HepG2 (cell line): Measurements from ENCODE around the gene COQ8A. TPM values are rescaled to one million over a fixed set of nuclear protein-coding genes. Genes with fewer than 3 reads are reported as not detected.

Experiments used
- ATAC-seq: fragments of 200-7000 bp; cut with Tn5 transposase; 3 replicates; pipeline ENCODE4 v1.9.1; 2020; ENCODE audit warnings: mild to moderate bottlenecking, moderate library complexity
- BruUV-seq: library from RNA; stranded (reverse); fragments of 400-500 nt; replicated peaks from 2 replicates; lab custom pipeline; 2021; lab: Mats Ljungman, UMichigan
- CTCF ChIA-PET: fragments of 300-600 bp; formaldehyde crosslinking; extraction: SDS; loops from one replicate; lab custom pipeline; 2021; ENCODE audit warnings: low total read pairs, inconsistent platforms, low intra/inter-chr PET ratio; lab: Yijun Ruan, JAX
- POLR2A ChIA-PET: fragments of 350-600 bp; sonication (Branson Sonifier 250); formaldehyde crosslinking; loops from one replicate; lab custom pipeline; 2020; ENCODE audit warnings: antibody characterized with exemption, inconsistent platforms; lab: Yijun Ruan, JAX
- DNase-seq: peaks from one replicate; pipeline ENCODE4 v3.0.0-alpha.2; 2015; ENCODE audit warnings: low spot score
- FAIRE-seq: peaks from 3 replicates; lab custom pipeline; 2011; peaks lifted over from hg19 to GRCh38; lab: Jason Lieb, UNC
- H2AFZ ChIP-seq: one replicate; pipeline ENCODE4 v1.6.1; 2011; ENCODE audit warnings: low read length, inconsistent platforms
- H3K27ac ChIP-seq: fragments of 300-600 bp; 3 replicates; pipeline ENCODE4 v1.8.0; 2011; ENCODE audit warnings: mixed run types, mild to moderate bottlenecking, mixed read lengths, low read length, inconsistent platforms; ENCODE audit not compliant: insufficient read depth; ENCODE audit errors: extremely low read length
- H3K27me3 ChIP-seq, 2 experiments: fragments of 200-600 bp in 1 of 2; 2 replicates in 1 of 2; 3 replicates in 1 of 2; pipeline versions ENCODE4 v1.6.0 to v1.8.0; 2011; ENCODE audit warnings: low read length in 2 of 2, mild to moderate bottlenecking in 2 of 2, moderate library complexity in 2 of 2, inconsistent platforms in 1 of 2; ENCODE audit not compliant: insufficient read depth in 2 of 2, control insufficient read depth in 1 of 2
- H3K36me3 ChIP-seq, 2 experiments: fragments of 200-600 bp in 1 of 2; replicated peaks in 1 of 2; 2 replicates in 1 of 2; 3 replicates in 1 of 2; pipeline versions ENCODE4 v1.5.1 to v1.8.0; 2011; ENCODE audit warnings: low read length in 2 of 2, inconsistent platforms in 1 of 2; ENCODE audit not compliant: insufficient read depth in 2 of 2, control insufficient read depth in 1 of 2
- H3K4me1 ChIP-seq: 2 replicates; pipeline ENCODE4 v1.5.1; 2012; ENCODE audit warnings: low read length, inconsistent platforms; ENCODE audit not compliant: insufficient read depth
- H3K4me2 ChIP-seq: 2 replicates; pipeline ENCODE4 v1.6.0; 2011; ENCODE audit warnings: low read depth, low read length, inconsistent platforms
- H3K4me3 ChIP-seq, 3 experiments: fragments of 200-600 bp in 1 of 3; sonication (generic), shearing (Covaris generic) in 1 of 3; replicated peaks in 1 of 3; 2 replicates each; pipeline ENCODE4 v1.5.1; 2011 to 2016; ENCODE audit warnings: low read length in 3 of 3, inconsistent platforms in 2 of 3, low read depth in 2 of 3, mild to moderate bottlenecking in 2 of 3, control low read depth in 1 of 3, mixed read lengths in 1 of 3; ENCODE audit not compliant: insufficient read depth in 1 of 3
- H3K79me2 ChIP-seq: one replicate; pipeline ENCODE4 v1.6.1; 2011; ENCODE audit warnings: low read length, inconsistent platforms; ENCODE audit not compliant: insufficient read depth
- H3K9ac ChIP-seq: 2 replicates; pipeline ENCODE4 v1.6.0; 2011; ENCODE audit warnings: mild to moderate bottlenecking, low read depth, low read length, inconsistent platforms; ENCODE audit not compliant: insufficient read depth
- H3K9me3 ChIP-seq: 2 replicates; pipeline ENCODE4 v1.5.1; 2012; ENCODE audit warnings: mild to moderate bottlenecking, low read length
- H4K20me1 ChIP-seq: 2 replicates; pipeline ENCODE4 v1.6.0; 2011; ENCODE audit warnings: inconsistent platforms, mild to moderate bottlenecking, low read length, moderate library complexity; ENCODE audit not compliant: insufficient read depth
- RAD51 ChIP-seq: fragments of 450-650 bp; IDR thresholded peaks from 2 replicates; pipeline ENCODE4 v1.6.1; 2016; ENCODE audit warnings: borderline replicate concordance
- ZBTB7A ChIP-seq: sonication (generic); formaldehyde crosslinking; IDR thresholded peaks from 2 replicates; pipeline ENCODE4 v1.8.0; 2022; ENCODE audit warnings: mild to moderate bottlenecking, missing genetic modification reagents
- ZFP82 ChIP-seq: sonication (generic); formaldehyde crosslinking; IDR thresholded peaks from 2 replicates; pipeline ENCODE4 v1.5.1; 2020; ENCODE audit warnings: mild to moderate bottlenecking, missing genetic modification reagents, borderline replicate concordance
- ZNF781 ChIP-seq: sonication (generic); formaldehyde crosslinking; IDR thresholded peaks from 2 replicates; pipeline ENCODE4 v1.5.1; 2020; ENCODE audit warnings: borderline replicate concordance, mild to moderate bottlenecking, missing genetic modification reagents; ENCODE audit errors: not compliant biosample characterization
- WGBS: methylation state at CpG from one replicate; pipeline ENCODE4 v1.1.6; 2017; ENCODE audit warnings: low lambda C conversion rate; 5-methylcytosine and 5-hydroxymethylcytosine counted together
- in situ Hi-C: cut with HindIII; loops from 2 replicates; pipeline ENCODE4 v1.10.0; 2017; ENCODE audit warnings: low pct_unique_long_range_greater_than_20kb; ENCODE audit not compliant: extremely low pct_ligation_motif_present
- intact Hi-C: fragments of 100-400 bp; cut with micrococcal nuclease; formaldehyde crosslinking; loops from one replicate; pipeline ENCODE4 v1.10.0; 2022; ENCODE audit not compliant: unreplicated experiment
- polyA plus RNA-seq, 8 experiments: library from polyadenylated mRNA; depleted of rRNA in 3 of 8; stranded (reverse) in 7 of 8; unstranded in 1 of 8; fragments of >200 nt; fragmentation: Illumina TruSeq in 4 of 8; extraction: Trizol in 4 of 8; gene quantifications; 2 replicates each; pipeline versions ENCODE4 v1.2.1 to v1.2.3, GENCODE V29; 2011 to 2016; ENCODE audit warnings: low read depth in 4 of 8, missing spikeins in 1 of 8, mixed read lengths in 1 of 8; ENCODE audit not compliant: insufficient read depth in 1 of 8
- total RNA-seq, 5 experiments: library from RNA; depleted of rRNA; stranded (reverse); fragments of >200 nt; fragmentation: Illumina TruSeq; extraction: Trizol; gene quantifications; 2 replicates each; pipeline ENCODE4 v1.2.3, GENCODE V29; 2016; ENCODE audit warnings: low read depth in 1 of 5
- TF ChIP-seq, protein P1 (sequence below): sonication (generic); formaldehyde crosslinking; conservative IDR thresholded peaks from 2 replicates; pipeline ENCODE4 v1.8.0; 2022; ENCODE audit warnings: missing genetic modification reagents

Gene COQ8A
- total and polyA plus RNA-seq, 2 of the 13 experiments (the other 11 are each of a cell fraction or from before 2014, with no cell fraction given): 60.4 to 88.7 TPM

DNA sequence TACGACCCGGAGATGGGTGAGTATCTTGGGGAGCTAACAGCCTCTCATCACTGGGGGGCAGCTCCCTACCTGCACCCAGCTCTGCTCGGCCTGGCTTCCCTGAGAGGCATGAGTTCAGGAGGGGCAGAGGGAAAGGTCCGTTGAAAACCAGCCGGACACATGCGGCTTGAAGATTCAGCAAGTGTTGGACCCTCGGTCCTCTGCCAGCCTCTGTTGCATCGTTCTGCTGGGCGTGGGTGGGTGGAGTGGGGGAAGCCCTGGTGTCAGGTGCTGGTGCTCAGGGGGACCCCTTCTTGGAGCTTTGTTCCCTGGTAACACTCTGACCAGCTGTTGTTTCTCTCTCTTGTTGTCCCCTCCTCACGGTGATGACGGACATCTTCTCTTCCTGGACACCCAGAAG lies 48.7 kb upstream of the COQ8A start:
- intact Hi-C loops: no loop called here
- Histone ChIP-seq H3K27me3 (no peaks in the 10 kb centered on the region), H3K9ac (no peak overlapping the region)
- TF ChIP-seq ZBTB7A (CRISPR knock-in tag): no peak
- TF ChIP-seq, all 625 proteins: peak for 0
- Histone ChIP-seq H2AFZ (no peak overlapping the region), H3K4me2 (no peak overlapping the region), H4K20me1 (no peaks in the 10 kb centered on the region), H3K4me3 (no peak overlapping the region), H3K27ac (no peak overlapping the region), H3K9me3 (no peaks in the 10 kb centered on the region), H3K4me1 (no peaks in the 10 kb centered on the region), H3K79me2 (no peaks in the 10 kb centered on the region), H3K36me3 (peaks cover 0 to 4% of the 10 kb centered on the region in 2 experiments; a peak in 4 of 5 replicates)
- WGBS: 96% methylated on average over 5 of the region's 11 CpGs
- FAIRE-seq (no peak), DNase-seq (no peak), ATAC-seq (no peak)
- in situ Hi-C loops: no loop called here
- ChIA-PET POLR2A (no interaction called here), CTCF (no interaction called here)
- no TSS peak for BruUV-seq

DNA sequence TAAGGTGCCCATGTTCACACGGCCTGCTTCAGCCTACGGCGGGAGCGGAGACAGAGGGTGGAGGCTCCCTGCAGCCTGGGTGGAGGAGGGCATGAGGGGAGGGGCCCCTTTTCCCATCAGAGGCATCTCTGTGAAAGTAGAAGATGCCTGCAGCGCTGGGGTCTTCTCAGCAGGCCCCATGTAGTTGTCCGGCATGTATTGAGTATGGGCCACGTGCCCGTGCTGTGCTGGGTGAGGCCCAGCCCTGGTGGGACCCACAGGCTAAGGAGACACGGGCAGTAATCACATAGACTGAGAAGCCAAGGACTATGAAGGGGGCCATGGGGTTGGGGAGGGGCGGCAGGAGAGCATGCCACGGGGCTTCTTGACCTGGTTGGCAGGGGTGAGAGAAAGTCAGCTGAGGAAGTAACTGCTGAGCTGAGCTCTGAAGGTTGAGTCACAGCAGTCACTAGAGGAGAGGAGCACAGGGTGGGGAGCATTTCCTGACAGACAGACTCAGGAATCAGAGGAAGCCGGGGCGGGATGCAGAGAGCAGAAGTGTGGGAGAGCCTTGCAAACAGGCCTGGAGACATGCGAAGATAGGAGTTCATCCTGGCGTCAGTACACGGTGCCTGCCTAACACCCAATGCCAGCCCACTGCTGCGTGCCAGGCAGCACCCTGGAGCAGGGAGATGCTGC lies 48.1 kb upstream of the COQ8A start:
- Histone ChIP-seq H3K4me3 (no peak overlapping the region), H3K79me2 (no peaks in the 10 kb centered on the region), H3K27ac (no peak overlapping the region), H2AFZ (no peak overlapping the region), H3K36me3 (peaks cover 0 to 4% of the 10 kb centered on the region in 2 experiments; a peak in 4 of 5 replicates), H3K27me3 (no peaks in the 10 kb centered on the region)
- in situ Hi-C loops: no loop called here
- no TSS peak for BruUV-seq
- no peak for FAIRE-seq
- intact Hi-C loops: no loop called here
- ATAC-seq: no peak
- TF ChIP-seq, protein P1, sequence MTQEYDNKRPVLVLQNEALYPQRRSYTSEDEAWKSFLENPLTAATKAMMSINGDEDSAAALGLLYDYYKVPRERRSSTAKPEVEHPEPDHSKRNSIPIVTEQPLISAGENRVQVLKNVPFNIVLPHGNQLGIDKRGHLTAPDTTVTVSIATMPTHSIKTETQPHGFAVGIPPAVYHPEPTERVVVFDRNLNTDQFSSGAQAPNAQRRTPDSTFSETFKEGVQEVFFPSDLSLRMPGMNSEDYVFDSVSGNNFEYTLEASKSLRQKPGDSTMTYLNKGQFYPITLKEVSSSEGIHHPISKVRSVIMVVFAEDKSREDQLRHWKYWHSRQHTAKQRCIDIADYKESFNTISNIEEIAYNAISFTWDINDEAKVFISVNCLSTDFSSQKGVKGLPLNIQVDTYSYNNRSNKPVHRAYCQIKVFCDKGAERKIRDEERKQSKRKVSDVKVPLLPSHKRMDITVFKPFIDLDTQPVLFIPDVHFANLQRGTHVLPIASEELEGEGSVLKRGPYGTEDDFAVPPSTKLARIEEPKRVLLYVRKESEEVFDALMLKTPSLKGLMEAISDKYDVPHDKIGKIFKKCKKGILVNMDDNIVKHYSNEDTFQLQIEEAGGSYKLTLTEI (CRISPR knock-in tag): no peak
- no peak for TF ChIP-seq RAD51
- no peak for TF ChIP-seq ZFP82 (CRISPR knock-in tag)
- TF ChIP-seq ZNF781 (CRISPR knock-in tag): no peak
- TF ChIP-seq, all 625 proteins: peak for 0
- Histone ChIP-seq H3K9ac (no peak overlapping the region), H3K4me1 (no peaks in the 10 kb centered on the region), H4K20me1 (no peaks in the 10 kb centered on the region), H3K4me2 (no peak overlapping the region), H3K9me3 (no peaks in the 10 kb centered on the region)
- WGBS: 96% methylated on average over 11 of the region's 17 CpGs
- CTCF ChIA-PET: no interaction called here
- POLR2A ChIA-PET: no interaction called here
- DNase-seq: no peak
